ENCODE measurements around the gene LIFR. TPM values are rescaled to one million over a fixed set of nuclear protein-coding genes. Genes with fewer than 3 reads are reported as not detected.

Gene LIFR
- total RNA-seq, 1 donor from 2014 or later = 116 TPM

- no peak for TF ChIP-seq CTCF (IDR thresholded peaks at IDR 0.05)
- H3K4me1 ChIP-seq = peaks cover 5 to 29% of the 10 kb centered on the region in 2 donors
- H3K9me3 ChIP-seq = no peaks in the 10 kb centered on the region
- no peaks in the 10 kb centered on the region for H3K27me3 ChIP-seq
- H3K27ac ChIP-seq = no peak overlapping the region
- H3K4me3 ChIP-seq = no peak overlapping the region
- intact Hi-C loops (cut with DNase I) = no loop called here
- no peaks in the 10 kb centered on the region for H3K36me3 ChIP-seq
- no peak for DNase-seq (ENCODE audit: low spot score in 2 of 2)
Observed at GRCh38 chr5:38543886-38544285, 12.6 kb downstream of the LIFR start.

GRCh38 chr5:38543074-38543473, 13.4 kb downstream of the LIFR start:
- DNase-seq (ENCODE audit: low spot score in 2 of 2) = no peak

GRCh38 chr5:38541174-38541725, 15.2 kb downstream of the LIFR start:
- H3K4me3 ChIP-seq = no peak overlapping the region
- H3K4me1 ChIP-seq = peaks cover 0 to 9% of the 10 kb centered on the region in 2 donors
- peak overlapping the region; percentile 30 to 57 for H3K27ac ChIP-seq
- DNase-seq (ENCODE audit: low spot score in 2 of 2) = no peak
- no peak for TF ChIP-seq CTCF (IDR thresholded peaks at IDR 0.05)
- H3K9me3 ChIP-seq = no peaks in the 10 kb centered on the region
- no peaks in the 10 kb centered on the region for H3K36me3 ChIP-seq
- intact Hi-C loops (cut with DNase I) = no loop called here
- no peaks in the 10 kb centered on the region for H3K27me3 ChIP-seq

More at GRCh38 chr5:38543074-38543473, 13.4 kb downstream of the LIFR start:
- TF ChIP-seq CTCF (IDR thresholded peaks at IDR 0.05) = no peak
- Histone ChIP-seq H3K4me3 (no peak overlapping the region), H3K4me1 (peaks cover 5 to 21% of the 10 kb centered on the region in 2 donors), H3K27me3 (no peaks in the 10 kb centered on the region), H3K27ac (no peak overlapping the region), H3K36me3 (no peaks in the 10 kb centered on the region), H3K9me3 (no peaks in the 10 kb centered on the region)
- intact Hi-C loops (cut with DNase I) = no loop called here

GRCh38 chr5:38540314-38540713, 16.1 kb downstream of the LIFR start:
- no peak for TF ChIP-seq CTCF (IDR thresholded peaks at IDR 0.05)
- H3K27me3 ChIP-seq = no peaks in the 10 kb centered on the region
- H3K9me3 ChIP-seq = no peaks in the 10 kb centered on the region
- peak overlapping the region; percentile 30 to 57 for H3K27ac ChIP-seq
- no peaks in the 10 kb centered on the region for H3K36me3 ChIP-seq
- peaks cover 0 to 9% of the 10 kb centered on the region in 2 donors for H3K4me1 ChIP-seq
- H3K4me3 ChIP-seq = peak overlapping the region in 1 of 2 donors; percentile 13
- intact Hi-C loops (cut with DNase I) = no loop called here
- peak in 1 of 2 donors; percentile 69 for DNase-seq (ENCODE audit: low spot score in 2 of 2)

- Histone ChIP-seq H3K4me3 (no peak overlapping the region), H3K36me3 (no peaks in the 10 kb centered on the region), H3K4me1 (peaks cover 0 to 9% of the 10 kb centered on the region in 2 donors), H3K27ac (no peak overlapping the region), H3K27me3 (no peaks in the 10 kb centered on the region), H3K9me3 (no peaks in the 10 kb centered on the region)
- TF ChIP-seq CTCF (IDR thresholded peaks at IDR 0.05) = no peak
- no peak for DNase-seq (ENCODE audit: low spot score in 2 of 2)
- intact Hi-C loops (cut with DNase I) = no loop called here
Observed at GRCh38 chr5:38538161-38538560, 18.3 kb downstream of the LIFR start.

GRCh38 chr5:38537505-38537904, 18.9 kb downstream of the LIFR start:
- H3K36me3 ChIP-seq = no peaks in the 10 kb centered on the region
- no peak for TF ChIP-seq CTCF (IDR thresholded peaks at IDR 0.05)
- H3K9me3 ChIP-seq = no peaks in the 10 kb centered on the region
- peaks cover 0 to 9% of the 10 kb centered on the region in 2 donors for H3K4me1 ChIP-seq
- intact Hi-C loops (cut with DNase I) = no loop called here
- H3K27me3 ChIP-seq = no peaks in the 10 kb centered on the region
- H3K4me3 ChIP-seq = no peak overlapping the region
- no peak for DNase-seq (ENCODE audit: low spot score in 2 of 2)
- H3K27ac ChIP-seq = no peak overlapping the region
